Mucosa of descending colon (tissue), 3 donors: ENCODE data around the gene COL19A1. TPM values are rescaled to one million over a fixed set of nuclear protein-coding genes. Genes with fewer than 3 reads are reported as not detected.

Experiments
- ATAC-seq: fragments of 200-7000 bp; cut with Tn5 transposase; one replicate; pipeline ENCODE4 v1.9.1; 2020; ENCODE audit warnings: mild to moderate bottlenecking, moderate library complexity
- DNase-seq, 3 donors: peaks; one replicate each; pipeline ENCODE4 v3.0.0-alpha.2; 2020
- H3K36me3 ChIP-seq: fragments of 200-600 bp; one replicate; pipeline ENCODE4 v1.8.0; 2021; ENCODE audit warnings: low read depth, mild to moderate bottlenecking
- H3K4me1 ChIP-seq: fragments of 200-600 bp; one replicate; pipeline ENCODE4 v1.8.0; 2021; ENCODE audit warnings: low read depth, mild to moderate bottlenecking
- H3K4me3 ChIP-seq: fragments of 200-600 bp; one replicate; pipeline ENCODE4 v1.8.0; 2021; ENCODE audit warnings: mild to moderate bottlenecking
- H3K9me3 ChIP-seq: fragments of 200-600 bp; one replicate; pipeline ENCODE4 v1.8.0; 2021; ENCODE audit warnings: mild to moderate bottlenecking
- CTCF ChIP-seq: fragments of 200-600 bp; IDR thresholded peaks from one replicate; pipeline ENCODE4 v1.8.0; 2022; ENCODE audit warnings: antibody characterized with exemption, mild to moderate bottlenecking
- intact Hi-C, 2 donors: fragments of 100-400 bp; cut with DNase I in 1 of 2; cut with micrococcal nuclease in 1 of 2; formaldehyde crosslinking; loops; one replicate each; pipeline versions ENCODE4 v1.11.0 to v1.11.1; 2022; cut with DNase I, micrococcal nuclease
- long read RNA-seq, 2 donors: library from polyadenylated mRNA; unstranded; transcript quantifications; one replicate each; pipeline ENCODE4 v2.0.0, GENCODE V29; 2019 to 2021
- total RNA-seq, 3 donors: library from RNA; stranded (reverse); fragmentation: NEBNext Ultra II Directional in 2 of 3; extraction: Animal tissue kit (Norgen Biotek cat#: 25700) in 2 of 3; gene quantifications; one replicate each; pipeline versions ENCODE4 v1.2.1 to v1.2.4, GENCODE V29; 2021 to 2023
- donor health status: DM: no; HTN: no; CAD: no; lungs with moderate emphysema.
- donor health status: DM: no; HTN: no; CAD: no.
- donor health status: DM: no; HTN: yes; CAD: no.

The COL19A1 gene
- under 1 TPM; 0.19 to 0.49 (median 0.24) TPM for total RNA-seq
- long read RNA-seq, donor 1, result 0 reads
- long read RNA-seq, donor 2, result 0 reads

GRCh38 chr6:69866351-69866769, at the start of gene COL19A1:
Gene COL19A1 (plus strand): TSS chr6:69866556. CDS start chr6:69879568, 13,012 bp downstream.
- TF ChIP-seq CTCF, result no peak
- Histone ChIP-seq H3K4me3 (no peak within 1 kb of the TSS), H3K9me3 (no peaks in the 10 kb centered on the region), H3K4me1 (peaks cover 15% of the 10 kb centered on the region), H3K36me3 (no peaks in the 10 kb centered on the region)
- DNase-seq, result peak; percentile 21 to 64 (median 38)
- intact Hi-C loops, result no loop called here
- ATAC-seq, result peak; percentile 63

GRCh38 chr6:69816569-69816968, 49.8 kb upstream of the COL19A1 start:
- no peaks in the 10 kb centered on the region for H3K36me3 ChIP-seq
- no peaks in the 10 kb centered on the region for H3K4me1 ChIP-seq
- peak; percentile 32 for ATAC-seq
- H3K9me3 ChIP-seq, result no peaks in the 10 kb centered on the region
- peak in 1 of 3 donors; percentile 22 for DNase-seq
- no peak for TF ChIP-seq CTCF
- no peak overlapping the region for H3K4me3 ChIP-seq
- intact Hi-C loops, result no loop called here

- TF ChIP-seq CTCF, result no peak
- Histone ChIP-seq H3K4me3 (no peak overlapping the region), H3K36me3 (no peaks in the 10 kb centered on the region), H3K4me1 (no peaks in the 10 kb centered on the region), H3K9me3 (no peaks in the 10 kb centered on the region)
- ATAC-seq (no peak), DNase-seq (no peak)
- intact Hi-C loops, result no loop called here
These were observed 49.0 kb upstream of the COL19A1 start for GRCh38 chr6:69817358-69817757.

GRCh38 chr6:69818223-69818930, 48.0 kb upstream of the COL19A1 start:
- DNase-seq (no peak), ATAC-seq (peak; percentile 44)
- Histone ChIP-seq H3K36me3 (no peaks in the 10 kb centered on the region), H3K4me1 (no peaks in the 10 kb centered on the region), H3K9me3 (no peaks in the 10 kb centered on the region), H3K4me3 (no peak overlapping the region)
- intact Hi-C loops, result no loop called here
- no peak for TF ChIP-seq CTCF

- no peak overlapping the region for H3K4me3 ChIP-seq
- ATAC-seq, result no peak
- no peaks in the 10 kb centered on the region for H3K9me3 ChIP-seq
These were observed 47.2 kb upstream of the COL19A1 start for GRCh38 chr6:69819138-69819537.

More at GRCh38 chr6:69819138-69819537, 47.2 kb upstream of the COL19A1 start:
- intact Hi-C loops, result no loop called here
- no peak for TF ChIP-seq CTCF
- H3K36me3 ChIP-seq, result no peaks in the 10 kb centered on the region
- no peaks in the 10 kb centered on the region for H3K4me1 ChIP-seq
- DNase-seq, result no peak
